H1 (cell line): Measurements from ENCODE around the gene BIVM.

Experiments used
- BCL11A ChIP-seq, 2 experiments: IDR thresholded peaks; one replicate each; pipeline ENCODE4 v1.6.1; 2011; ENCODE audit warnings: low read depth in 2 of 2, low read length in 2 of 2, mild to moderate bottlenecking in 2 of 2
- CBX5 ChIP-seq: fragments of 300-800, 300-1000 bp; sonication (generic); IDR thresholded peaks from 2 replicates; pipeline ENCODE4 v1.7.1; 2016; ENCODE audit warnings: antibody characterized with exemption, low read length, low read depth
- EP300 ChIP-seq, 2 experiments: IDR thresholded peaks; 1 replicate in 1 of 2; 2 replicates in 1 of 2; pipeline ENCODE4 v1.6.1; 2011 to 2012; ENCODE audit warnings: low read depth in 2 of 2, low read length in 2 of 2, mild to moderate bottlenecking in 2 of 2, borderline replicate concordance in 1 of 2, inconsistent platforms in 1 of 2, moderate library complexity in 1 of 2
- JUN ChIP-seq: IDR thresholded peaks from 2 replicates; pipeline ENCODE4 v1.6.1; 2011; ENCODE audit warnings: low read depth, mild to moderate bottlenecking, improper control_type of control experiment, low read length
- NANOG ChIP-seq: IDR thresholded peaks from 2 replicates; pipeline ENCODE4 v1.6.1; 2011; ENCODE audit warnings: low read length, low read depth, mild to moderate bottlenecking, inconsistent platforms; ENCODE audit not compliant: insufficient read depth, poor library complexity, severe bottlenecking
- POLR2A ChIP-seq, 2 experiments: IDR thresholded peaks; 1 replicate in 1 of 2; 2 replicates in 1 of 2; pipeline ENCODE4 v1.6.1; 2011; ENCODE audit warnings: low read depth in 2 of 2, low read length in 2 of 2, mild to moderate bottlenecking in 2 of 2; ENCODE audit errors: control extremely low read depth in 1 of 2
- POLR2AphosphoS5 ChIP-seq: IDR thresholded peaks from 2 replicates; pipeline ENCODE4 v1.6.1; 2011; ENCODE audit warnings: low read depth, low read length
- SRF ChIP-seq: IDR thresholded peaks from 2 replicates; pipeline ENCODE4 v1.6.1; 2011; ENCODE audit warnings: mild to moderate bottlenecking, low read depth, low read length, moderate library complexity
- TAF1 ChIP-seq: IDR thresholded peaks from 2 replicates; pipeline ENCODE4 v1.6.1; 2011; ENCODE audit warnings: mild to moderate bottlenecking, low read depth, low read length
- TBP ChIP-seq: IDR thresholded peaks from 2 replicates; pipeline ENCODE4 v1.6.1; 2011; ENCODE audit warnings: low read depth, low read length, improper control_type of control experiment
- TEAD4 ChIP-seq: IDR thresholded peaks from 2 replicates; pipeline ENCODE4 v1.6.1; 2012; ENCODE audit warnings: low read depth, low read length, inconsistent platforms, mixed read lengths
- ZNF274 ChIP-seq: IDR thresholded peaks from 2 replicates; pipeline ENCODE4 v1.7.0; 2012; ENCODE audit warnings: low read length, borderline replicate concordance; ENCODE audit errors: extremely low read depth
- TF ChIP-seq, protein P1 (sequence below), 3 experiments: IDR thresholded peaks; 1 replicate in 2 of 3; 2 replicates in 1 of 3; pipeline versions ENCODE4 v1.5.1 to v1.6.1; 2011; ENCODE audit warnings: low read length in 3 of 3, mild to moderate bottlenecking in 3 of 3, inconsistent platforms in 2 of 3, low read depth in 1 of 3, moderate library complexity in 1 of 3; ENCODE audit not compliant: insufficient read depth in 1 of 3; ENCODE audit errors: control extremely low read depth in 1 of 3

DNA sequence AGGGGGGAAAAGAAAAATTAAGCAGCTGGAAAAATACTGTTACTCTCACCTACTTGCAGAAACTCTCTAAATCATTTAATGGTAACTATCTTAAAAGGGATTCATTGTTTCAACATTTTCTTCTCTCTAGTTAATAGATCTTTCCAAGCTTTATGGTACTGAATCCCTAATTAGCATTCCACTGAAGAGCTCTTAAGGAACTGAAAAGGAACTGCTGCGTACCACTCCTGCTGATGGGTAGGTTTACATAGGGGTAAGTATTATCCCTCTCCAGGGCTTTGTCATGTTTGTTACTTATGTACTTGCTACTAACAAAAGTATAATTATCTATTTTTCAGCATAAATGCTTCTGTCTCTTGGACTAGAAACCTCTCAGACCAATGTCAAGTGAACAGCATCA, 37.8 kb upstream of the BIVM start:
- TF ChIP-seq, protein P1, sequence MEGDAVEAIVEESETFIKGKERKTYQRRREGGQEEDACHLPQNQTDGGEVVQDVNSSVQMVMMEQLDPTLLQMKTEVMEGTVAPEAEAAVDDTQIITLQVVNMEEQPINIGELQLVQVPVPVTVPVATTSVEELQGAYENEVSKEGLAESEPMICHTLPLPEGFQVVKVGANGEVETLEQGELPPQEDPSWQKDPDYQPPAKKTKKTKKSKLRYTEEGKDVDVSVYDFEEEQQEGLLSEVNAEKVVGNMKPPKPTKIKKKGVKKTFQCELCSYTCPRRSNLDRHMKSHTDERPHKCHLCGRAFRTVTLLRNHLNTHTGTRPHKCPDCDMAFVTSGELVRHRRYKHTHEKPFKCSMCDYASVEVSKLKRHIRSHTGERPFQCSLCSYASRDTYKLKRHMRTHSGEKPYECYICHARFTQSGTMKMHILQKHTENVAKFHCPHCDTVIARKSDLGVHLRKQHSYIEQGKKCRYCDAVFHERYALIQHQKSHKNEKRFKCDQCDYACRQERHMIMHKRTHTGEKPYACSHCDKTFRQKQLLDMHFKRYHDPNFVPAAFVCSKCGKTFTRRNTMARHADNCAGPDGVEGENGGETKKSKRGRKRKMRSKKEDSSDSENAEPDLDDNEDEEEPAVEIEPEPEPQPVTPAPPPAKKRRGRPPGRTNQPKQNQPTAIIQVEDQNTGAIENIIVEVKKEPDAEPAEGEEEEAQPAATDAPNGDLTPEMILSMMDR (IDR thresholded peaks at IDR 0.05; ENCODE audit: control extremely low read depth in 1 of 3, insufficient read depth in 1 of 3, low read depth in 1 of 3, low read length in 3 of 3) = no peak
- TF ChIP-seq TBP (no peak), SRF (no peak), POLR2A (IDR thresholded peaks at IDR 0.05; ENCODE audit: control extremely low read depth in 1 of 2, low read depth in 2 of 2, low read length in 2 of 2) (no peak), ZNF274 (no peak), CBX5 (no peak), TAF1 (no peak), JUN (no peak), BCL11A (IDR thresholded peaks at IDR 0.05; ENCODE audit: low read depth in 2 of 2, low read length in 2 of 2) (no peak), NANOG (no peak), POLR2AphosphoS5 (no peak), EP300 (IDR thresholded peaks at IDR 0.05; ENCODE audit: borderline replicate concordance in 1 of 2, low read depth in 2 of 2, low read length in 2 of 2) (no peak), TEAD4 (no peak)
